GM21367 (cell line): ENCODE data around the gene CD209.
"Not testable (repeated sequence)": the region's sequence is repeated elsewhere in the genome, so short reads cannot be mapped to it uniquely, and the experiment has no call there.

Experiments
- ATAC-seq: cut with Tn5 transposase; IDR thresholded peaks from one replicate; pipeline ENCODE4 v1.9.1; 2021; ENCODE audit not compliant: unreplicated experiment

Gene CD209, protein sequence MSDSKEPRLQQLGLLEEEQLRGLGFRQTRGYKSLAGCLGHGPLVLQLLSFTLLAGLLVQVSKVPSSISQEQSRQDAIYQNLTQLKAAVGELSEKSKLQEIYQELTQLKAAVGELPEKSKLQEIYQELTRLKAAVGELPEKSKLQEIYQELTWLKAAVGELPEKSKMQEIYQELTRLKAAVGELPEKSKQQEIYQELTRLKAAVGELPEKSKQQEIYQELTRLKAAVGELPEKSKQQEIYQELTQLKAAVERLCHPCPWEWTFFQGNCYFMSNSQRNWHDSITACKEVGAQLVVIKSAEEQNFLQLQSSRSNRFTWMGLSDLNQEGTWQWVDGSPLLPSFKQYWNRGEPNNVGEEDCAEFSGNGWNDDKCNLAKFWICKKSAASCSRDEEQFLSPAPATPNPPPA

DNA sequence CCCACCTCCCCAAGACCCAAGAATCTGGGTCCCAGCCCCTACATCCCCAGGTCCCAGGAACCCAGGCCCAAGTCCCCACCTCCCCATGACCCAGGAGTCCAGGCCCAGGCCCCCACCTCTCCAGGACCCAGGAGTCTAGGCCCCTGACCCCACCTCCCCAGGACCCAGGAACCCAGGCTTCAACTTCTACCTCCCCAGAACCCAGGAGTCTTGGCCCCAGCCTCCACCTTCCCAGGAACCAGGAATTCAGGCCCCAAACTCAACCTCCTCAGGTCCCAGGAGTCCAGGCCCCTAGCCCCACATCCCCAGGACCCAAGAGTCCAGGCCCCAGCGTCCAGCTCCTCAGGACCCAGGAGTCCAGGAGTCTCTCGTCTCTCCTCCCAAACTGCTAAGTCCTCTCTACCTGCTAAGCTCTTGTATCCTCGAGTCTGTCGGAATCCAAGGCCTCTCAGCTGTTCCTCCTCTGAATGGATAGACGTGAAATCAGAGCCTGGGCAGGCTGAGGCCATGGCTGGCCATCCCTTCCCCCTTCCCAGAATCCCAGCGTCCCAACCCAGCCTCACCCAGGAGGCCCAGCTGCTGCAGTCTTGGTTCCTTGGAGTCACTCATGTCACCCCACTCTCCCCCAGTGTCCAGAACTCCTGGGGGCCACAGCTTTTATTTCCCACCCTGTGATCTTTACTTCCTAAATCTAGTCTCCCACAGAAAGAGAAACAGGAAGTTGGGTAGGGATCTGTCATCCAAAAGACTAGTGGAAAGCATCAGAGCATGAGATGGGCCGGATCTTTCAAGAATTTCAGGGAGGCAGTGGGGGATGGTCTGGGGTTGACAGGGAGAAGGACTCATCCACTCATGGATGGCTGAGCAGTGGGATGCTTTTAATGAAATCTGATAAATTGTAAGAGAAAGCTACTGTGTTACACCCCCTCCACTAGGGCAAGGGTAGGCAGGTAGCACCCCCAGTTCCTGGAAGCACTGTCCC lies at the start of gene CD209:
CD209 (minus strand) TSS at position 632 of the 982 bp plus-strand sequence; CDS start at position 609, 23 bp downstream.
- no peak for ATAC-seq

DNA sequence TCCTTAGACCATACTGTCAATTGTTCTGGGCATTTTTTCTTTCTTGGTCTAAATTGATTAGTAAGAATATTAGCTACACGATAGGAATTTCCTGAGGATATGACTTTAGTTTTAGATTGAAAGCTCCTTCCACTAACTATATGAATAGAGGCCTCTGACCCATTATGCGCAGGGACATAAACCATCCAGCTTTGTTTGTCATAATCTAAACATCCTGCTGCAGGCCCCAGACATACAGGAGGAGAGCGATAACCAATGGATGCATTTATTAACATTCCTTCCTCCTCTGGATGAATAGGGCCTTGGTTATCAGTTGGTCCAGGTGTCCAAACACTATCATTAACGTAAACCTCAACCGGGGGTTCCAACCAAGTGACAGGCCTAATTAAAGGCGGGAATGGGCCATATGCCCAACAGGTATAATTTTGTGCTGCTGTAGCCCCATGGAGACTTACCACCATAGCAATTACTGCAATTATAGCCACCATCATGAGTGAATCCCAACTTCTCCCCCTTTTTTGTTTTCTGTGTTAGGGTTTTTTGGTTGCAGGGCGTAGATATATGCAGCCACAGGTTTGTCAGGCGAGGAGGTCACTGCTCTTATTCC lies 48.3 kb upstream of the CD209 start:
- no peak for ATAC-seq

DNA sequence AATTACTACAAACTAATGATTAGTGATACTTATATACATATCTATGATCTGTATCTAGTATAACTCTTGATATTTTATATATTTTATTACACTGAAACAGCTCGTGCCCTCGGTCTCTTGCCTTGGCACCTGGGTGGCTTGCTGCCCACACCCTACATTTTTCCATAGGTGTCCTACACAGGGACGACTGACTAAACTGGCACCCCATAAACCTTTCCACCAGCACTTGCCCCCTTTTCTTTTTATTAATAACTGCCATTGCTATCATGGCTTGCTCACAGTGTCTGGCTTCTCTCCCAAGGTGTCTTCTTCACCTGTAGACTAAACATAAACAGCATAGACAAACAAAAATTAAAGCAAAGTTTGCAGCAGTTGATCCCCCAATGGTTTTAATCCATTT lies 46.2 kb upstream of the CD209 start:
- no peak for ATAC-seq

DNA sequence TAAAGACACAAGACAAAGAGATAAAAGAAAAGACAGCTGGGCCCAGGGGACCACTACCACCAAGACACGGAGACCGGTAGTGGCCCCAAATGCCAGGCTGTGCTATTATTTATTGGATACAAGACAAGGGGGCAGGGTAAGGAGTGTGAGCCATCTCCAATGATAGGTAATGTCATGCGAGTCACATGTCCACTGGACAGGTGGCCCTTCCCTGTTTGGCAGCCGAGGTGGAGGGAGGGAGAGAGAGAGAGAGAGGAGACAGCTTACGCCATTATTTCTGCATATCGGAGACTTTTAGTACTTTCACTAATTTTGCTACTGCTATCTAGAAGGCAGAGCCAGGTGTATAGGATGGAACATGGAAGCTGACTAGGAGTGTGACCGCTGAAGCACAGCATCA lies 45.4 kb upstream of the CD209 start:
- ATAC-seq = not testable (repeated sequence)

DNA sequence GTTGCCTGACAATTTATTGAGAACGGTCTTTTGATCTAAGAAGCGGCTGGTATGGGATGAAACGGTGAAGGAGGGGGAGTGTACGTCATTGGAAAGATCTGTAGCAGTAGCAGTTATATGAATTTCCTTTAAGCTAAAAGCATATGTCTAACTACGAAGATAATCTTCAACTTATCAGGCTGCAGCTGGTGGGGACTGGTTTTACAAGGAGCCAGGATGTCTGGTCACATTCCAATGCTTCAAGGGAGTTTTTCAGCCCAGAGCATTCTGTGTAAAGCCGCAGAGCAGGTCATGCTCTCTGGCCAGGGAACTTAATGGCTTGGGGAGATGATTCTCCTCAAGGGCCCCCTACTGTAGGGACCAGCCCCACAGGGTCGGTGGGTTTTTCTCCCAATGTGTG lies 44.9 kb upstream of the CD209 start:
- no peak for ATAC-seq

DNA sequence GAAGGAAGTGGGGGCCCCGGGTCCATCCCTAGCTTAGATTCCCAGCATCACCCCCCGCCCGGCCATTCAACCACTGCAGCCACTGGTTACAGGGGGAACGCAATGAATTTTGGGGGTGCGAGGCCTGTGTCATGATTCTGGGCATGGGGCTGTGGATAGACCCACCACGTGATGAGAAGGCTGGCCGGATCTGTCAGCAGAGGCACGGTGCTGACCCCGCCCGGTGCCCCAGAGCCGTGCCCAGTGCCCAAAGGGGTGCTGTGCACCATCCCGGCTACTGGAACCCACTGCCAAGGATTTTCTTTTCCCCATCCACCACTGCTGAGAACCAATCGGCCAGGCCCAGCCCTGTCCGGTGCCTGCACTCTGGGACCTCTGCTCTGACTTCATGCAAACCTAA lies 43.1 kb upstream of the CD209 start:
- no peak for ATAC-seq

DNA sequence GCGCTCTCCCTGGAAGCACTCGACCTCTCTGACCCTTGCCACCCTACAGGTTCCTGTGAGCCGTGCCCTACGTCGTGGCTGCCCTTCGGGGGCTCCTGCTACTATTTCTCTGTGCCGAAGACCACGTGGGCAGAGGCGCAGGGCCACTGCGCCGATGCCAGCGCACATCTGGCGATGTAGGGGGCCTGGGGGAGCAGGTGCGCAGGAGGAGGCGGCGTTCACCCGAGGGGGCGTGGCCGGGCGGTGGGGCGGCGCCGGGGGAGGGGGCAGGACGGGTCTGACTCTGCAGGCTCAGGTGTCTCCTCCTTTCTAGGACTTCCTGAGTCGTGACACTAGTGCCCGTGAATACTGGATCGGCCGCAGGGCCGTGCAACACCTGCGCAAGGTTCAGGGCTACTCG lies 42.1 kb upstream of the CD209 start:
- no peak for ATAC-seq

DNA sequence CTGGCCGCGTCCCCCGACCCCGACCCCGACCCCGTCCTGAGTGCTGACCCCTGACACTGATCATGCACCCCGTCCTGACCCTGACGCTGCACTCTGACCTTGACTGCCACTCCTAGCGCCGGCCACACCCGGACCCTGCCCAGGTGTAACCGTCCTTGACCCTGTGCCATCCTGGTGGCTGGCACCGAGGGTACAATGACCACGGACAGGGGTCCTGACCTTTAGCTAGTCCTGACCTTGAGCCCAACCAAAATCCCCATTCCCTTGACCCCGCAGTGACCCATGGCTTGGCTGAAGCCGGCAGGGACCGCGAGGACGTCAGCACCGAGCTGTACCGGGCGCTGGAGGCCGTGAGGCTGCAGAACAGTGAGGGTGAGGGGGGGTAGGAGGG lies 41.6 kb upstream of the CD209 start:
- no peak for ATAC-seq

DNA sequence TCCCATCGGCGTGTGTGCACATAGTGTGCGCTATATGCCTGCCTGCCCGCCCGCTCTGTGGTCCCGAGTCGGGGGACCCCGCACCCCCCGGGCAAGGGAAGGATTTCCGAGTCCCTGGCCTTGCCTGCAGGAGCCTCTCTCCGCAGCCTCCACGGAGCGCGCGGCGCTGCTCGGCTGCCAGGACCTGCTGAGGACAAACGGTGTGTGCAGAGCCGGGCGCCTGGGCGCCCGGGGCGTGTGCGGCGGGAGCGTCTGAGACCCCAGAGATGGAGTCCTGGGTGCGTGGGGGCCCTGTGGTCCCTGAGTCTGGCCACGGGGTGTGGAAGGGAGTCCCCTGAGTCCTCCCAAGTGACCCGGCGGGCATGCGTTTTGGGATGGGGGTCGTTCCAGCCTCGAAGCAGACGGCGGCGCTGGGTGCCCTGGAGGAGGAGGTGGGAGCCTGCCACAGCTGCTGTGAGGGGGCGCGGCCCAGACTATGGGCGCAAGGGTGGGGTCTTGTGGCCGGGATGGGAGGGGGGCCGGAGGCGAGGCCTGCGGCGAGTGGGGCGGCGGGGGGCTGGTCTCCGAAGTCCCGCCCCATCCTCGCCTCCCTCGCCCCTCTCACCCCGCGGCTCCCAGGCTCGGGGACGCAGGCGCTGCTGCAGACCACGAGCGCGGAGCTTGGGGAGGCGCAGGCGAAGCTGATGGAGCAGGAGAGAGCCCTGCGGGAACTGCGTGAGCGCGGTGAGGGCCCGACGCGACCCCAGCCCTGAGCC lies 41.0 kb upstream of the CD209 start:
- ATAC-seq = no peak

DNA sequence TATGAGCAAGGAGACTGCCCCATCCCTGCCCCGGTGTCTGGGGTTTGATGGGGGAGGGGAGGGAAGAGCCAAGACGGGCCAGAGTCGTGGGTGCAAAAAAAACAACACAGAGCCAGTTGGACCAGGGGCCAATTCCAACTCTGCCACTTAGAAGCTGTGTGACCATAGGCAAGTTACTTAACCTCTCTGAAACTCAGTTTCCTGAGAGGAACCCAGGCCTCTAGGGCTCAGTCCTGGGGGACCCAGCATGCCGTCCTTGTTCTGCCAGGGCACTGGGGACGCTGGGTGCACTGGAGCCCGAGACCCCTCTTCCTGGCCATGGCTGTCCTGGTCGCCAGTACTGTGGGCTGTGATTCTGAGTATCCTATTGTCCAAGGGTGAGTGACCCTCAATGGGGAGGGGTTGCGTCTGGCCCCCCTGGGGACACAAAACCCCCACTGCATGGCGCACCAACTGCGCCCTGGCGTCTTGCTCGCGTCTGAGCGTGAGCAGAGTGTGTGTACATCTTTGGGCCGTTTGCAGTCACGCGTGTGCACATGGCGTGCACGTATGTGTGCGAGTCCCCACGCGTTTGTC lies 40.4 kb upstream of the CD209 start:
- no peak for ATAC-seq

DNA sequence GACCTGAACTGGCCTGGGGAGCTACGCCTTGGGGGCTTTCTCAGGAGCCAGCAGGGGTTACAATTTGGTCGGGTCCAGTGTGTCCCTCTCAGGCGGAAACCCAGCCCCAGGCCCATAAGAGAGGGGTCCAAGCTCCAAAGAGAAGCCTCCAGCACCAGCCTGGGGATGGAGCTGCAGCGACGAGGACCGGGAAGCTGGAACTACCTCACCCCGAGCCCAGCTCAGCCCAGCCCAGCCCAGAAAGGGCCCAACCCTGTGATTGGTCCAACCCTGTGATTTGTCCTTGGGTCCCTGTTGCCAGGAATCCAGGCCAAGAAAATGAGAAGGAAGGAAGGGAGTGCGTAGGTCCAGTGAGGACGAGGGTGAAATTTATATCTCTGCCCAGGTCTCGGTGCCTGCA lies 39.8 kb upstream of the CD209 start:
- ATAC-seq = no peak

DNA sequence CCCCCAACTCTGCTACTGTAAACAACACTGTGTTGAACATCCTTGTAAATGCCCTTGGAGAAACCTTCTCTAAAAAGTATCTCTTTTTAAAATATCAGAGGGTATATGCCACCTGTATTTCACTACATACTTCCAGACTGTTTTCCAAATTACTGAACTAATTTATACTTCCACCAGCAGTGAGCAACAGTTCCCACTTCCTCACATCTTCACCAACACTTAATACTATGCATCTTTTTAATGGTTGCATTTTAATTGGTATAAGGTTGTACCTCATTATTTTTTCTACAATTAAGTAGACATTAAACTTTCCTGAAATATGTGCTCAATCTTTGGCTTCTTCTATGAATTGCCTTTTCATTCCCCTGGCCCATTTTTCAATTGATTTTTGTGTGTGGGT lies 37.5 kb upstream of the CD209 start:
- no peak for ATAC-seq

DNA sequence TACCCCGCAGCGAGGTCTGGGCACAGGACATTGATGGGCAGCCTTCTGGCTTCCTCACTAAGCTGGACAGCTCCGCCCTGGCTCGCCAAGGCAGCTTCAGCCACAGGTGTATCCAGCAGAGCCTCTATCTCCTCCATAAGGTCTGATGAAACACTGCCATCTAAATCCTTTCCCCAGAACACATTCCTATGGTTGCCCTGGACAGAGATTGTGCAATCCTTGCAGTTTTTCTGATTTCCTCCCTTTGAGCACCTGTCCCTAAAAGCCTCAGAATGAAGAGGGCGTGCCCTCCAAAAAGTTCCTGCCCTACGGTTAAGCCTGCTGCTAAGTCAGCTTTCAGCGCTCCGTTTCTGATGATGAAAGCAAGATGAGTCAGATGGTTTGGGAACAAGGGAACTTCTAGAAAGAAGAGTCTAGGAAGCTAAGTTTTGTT lies 36.7 kb upstream of the CD209 start:
- ATAC-seq = no peak

DNA sequence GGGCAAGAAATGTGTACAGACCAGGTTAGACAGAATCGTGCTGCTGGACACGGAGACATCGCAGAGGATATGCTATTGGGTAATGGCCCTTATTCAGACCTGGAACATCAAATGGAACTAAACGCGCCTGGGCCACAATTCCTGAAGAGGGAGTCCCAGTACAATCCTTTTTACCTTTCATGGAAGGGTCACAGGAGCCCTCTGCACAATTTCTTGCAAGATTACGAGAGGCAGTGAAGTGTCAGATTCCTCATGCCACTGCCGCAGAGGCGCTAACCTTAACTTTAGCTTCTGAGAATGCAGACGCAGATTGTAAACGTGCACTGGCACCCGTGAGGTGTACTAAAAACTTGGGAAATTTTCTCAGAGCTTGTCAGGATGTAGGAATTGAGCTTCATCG lies 33.8 kb upstream of the CD209 start:
- ATAC-seq = no peak

DNA sequence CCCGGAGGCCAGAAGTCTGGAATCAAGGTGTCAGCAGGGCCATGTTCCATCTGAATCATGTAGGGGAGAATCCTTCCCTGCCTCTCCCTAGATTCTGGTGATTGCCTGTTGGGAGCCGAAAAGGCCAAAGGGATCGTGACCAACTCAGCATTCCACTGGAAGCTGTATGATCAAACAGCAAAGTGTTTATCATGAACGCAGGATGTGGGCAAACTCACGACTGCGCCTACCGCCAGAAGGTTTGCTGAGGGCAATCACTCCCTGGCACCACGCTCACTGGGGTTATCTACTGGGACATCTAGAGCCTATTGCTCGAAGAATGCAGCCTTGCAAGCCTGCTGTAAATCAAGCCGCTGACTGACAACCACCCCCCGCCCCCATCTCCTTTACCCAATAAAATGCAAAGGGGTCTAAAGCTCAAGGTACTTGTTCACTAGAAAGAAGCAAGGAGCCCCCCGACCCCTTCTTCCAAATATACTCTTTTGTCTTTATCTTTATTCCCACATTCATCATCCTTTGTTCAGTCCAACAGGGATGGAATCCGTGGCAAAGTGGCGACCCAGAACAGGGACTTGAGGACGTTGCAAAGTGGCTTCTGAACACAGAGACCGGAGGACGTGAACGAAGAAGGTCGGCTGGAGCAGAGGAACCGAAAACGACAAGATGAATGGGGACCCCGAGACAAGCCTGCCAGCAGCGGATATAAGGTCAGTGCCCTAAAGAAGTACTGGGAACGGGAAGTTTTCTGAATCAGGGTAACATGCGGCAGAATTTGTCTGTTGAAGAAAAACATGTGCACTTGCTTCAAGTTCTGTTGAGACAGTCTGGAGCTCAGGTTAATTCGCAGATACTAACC lies 32.5 kb upstream of the CD209 start:
- ATAC-seq = no peak

DNA sequence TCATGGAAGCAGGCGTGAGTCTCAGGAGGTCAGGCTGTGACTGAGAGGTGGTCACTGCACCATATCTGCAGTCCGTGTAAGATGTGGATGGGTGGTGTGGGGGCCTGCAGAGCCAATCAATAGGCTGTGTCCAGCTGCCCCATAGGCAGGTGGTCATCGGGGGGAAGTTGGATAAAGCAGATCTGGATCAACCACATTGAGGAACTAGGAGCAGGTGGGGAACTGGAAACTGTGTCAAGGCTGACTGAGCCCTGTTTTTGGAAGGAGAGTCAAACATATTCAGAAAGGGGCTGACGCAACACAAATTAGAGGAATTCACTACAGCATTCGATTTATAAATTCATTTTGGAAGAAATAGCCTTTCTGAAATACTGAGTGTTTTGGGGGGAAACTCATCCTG lies 30.7 kb upstream of the CD209 start:
- no peak for ATAC-seq

DNA sequence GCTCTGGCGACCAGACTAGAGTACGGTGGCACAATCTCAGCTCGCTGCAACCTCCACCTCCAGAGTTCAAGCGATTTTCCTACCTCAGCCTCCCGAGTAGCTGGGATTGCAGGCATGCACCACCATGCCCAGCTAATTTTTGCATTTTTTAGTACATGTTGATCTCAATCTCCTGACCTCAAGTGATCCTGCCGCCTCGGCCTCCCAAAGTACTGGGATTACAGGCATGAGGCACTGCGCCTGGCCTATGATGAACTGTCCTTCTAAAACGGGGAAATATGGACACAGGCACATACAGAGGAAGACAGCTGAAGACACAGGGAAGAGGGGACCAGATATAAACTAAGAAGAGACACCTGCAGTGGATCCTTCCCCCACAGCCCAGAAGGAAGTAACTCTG lies 28.4 kb upstream of the CD209 start:
- no peak for ATAC-seq

DNA sequence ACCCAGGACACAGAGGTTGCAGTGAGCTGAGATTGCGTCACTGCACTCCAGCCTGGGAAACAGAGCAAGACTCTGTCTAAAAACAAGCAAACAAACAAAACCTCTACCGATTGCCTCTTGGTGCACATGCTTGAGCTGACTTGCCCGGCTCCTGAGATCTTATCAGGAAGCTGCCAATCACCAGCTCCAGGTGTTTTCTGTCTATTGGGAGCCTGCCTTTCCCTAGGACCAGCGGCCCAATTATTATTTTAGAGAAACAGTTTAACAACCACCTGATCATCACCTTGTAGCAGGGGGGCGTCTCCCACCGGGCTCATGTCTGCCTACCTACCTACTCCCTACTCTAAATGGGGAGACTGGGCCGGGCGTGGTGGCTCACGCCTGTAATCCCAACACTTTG lies 26.5 kb upstream of the CD209 start:
- ATAC-seq = no peak

DNA sequence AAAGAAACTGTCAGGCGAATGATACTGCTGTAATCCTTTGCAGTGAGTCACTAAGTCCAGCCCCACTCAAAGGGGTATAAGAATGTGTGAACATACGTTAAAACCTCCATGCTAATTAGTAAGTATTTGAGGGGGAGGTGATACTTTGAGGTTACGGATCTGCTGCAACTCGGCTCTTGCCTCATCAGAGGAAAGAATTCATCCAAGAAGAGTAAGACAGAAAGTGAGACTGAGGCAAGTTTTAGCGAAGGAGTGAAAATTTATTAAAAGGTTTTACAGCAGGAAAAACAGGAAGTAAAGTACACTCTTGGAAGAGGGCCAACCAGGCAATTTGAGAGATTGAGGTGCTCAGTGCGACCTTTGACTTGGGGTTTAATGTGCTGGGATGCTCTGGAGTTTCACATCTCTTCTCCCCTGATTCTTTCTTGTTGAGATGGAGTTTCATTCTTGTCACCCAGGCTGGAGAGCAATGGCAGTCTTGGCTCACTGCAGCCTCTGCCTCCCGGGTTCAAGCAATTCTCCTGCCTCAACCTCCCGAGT lies 25.5 kb upstream of the CD209 start:
- ATAC-seq = no peak
